CD4-positive, alpha-beta T cell treated with Interleukin-6 at 100 ng/mL for 8 hours (primary cell): ENCODE measurements around the gene SMARCA1.

ENCODE experiments used
- DNase-seq: peaks from one replicate; pipeline ENCODE4 v3.0.0-alpha.2; 2020; ENCODE audit warnings: mixed read lengths, low spot score

Gene SMARCA1

GRCh38 chrX:129530410-129530809 is 7.1 kb upstream of the SMARCA1 start:
- no peak for DNase-seq

- DNase-seq = no peak
These were observed 6.5 kb upstream of the SMARCA1 start for GRCh38 chrX:129529685-129530281.

- no peak for DNase-seq
These were observed 2.6 kb upstream of the SMARCA1 start for GRCh38 chrX:129525896-129526295.

- no peak for DNase-seq
These were observed 1.9 kb upstream of the SMARCA1 start for GRCh38 chrX:129525162-129525561.

GRCh38 chrX:129524250-129524850 is 1.1 kb upstream of the SMARCA1 start:
- DNase-seq = no peak

- DNase-seq = no peak
These were observed 859 bp downstream of the SMARCA1 start for GRCh38 chrX:129522184-129523078.

GRCh38 chrX:129520151-129520550 is 3.1 kb downstream of the SMARCA1 start:
- DNase-seq = no peak

GRCh38 chrX:129516402-129516801 is 6.9 kb downstream of the SMARCA1 start:
- no peak for DNase-seq

- no peak for DNase-seq
These were observed 10.9 kb downstream of the SMARCA1 start for GRCh38 chrX:129512409-129512808.

GRCh38 chrX:129511689-129512088 is 11.6 kb downstream of the SMARCA1 start:
- DNase-seq = no peak

GRCh38 chrX:129510331-129510730 is 13.0 kb downstream of the SMARCA1 start:
- no peak for DNase-seq

- no peak for DNase-seq
These were observed 26.0 kb downstream of the SMARCA1 start for GRCh38 chrX:129497146-129497843.

GRCh38 chrX:129496625-129497024 is 26.7 kb downstream of the SMARCA1 start:
- no peak for DNase-seq

- DNase-seq = no peak
These were observed 27.4 kb downstream of the SMARCA1 start for GRCh38 chrX:129495900-129496299.

- DNase-seq = no peak
These were observed 28.4 kb downstream of the SMARCA1 start for GRCh38 chrX:129494887-129495286.

- DNase-seq = no peak
These were observed 29.6 kb downstream of the SMARCA1 start for GRCh38 chrX:129493643-129494042.

- DNase-seq = no peak
These were observed 33.0 kb downstream of the SMARCA1 start for GRCh38 chrX:129490330-129490729.

GRCh38 chrX:129488359-129488758 is 34.9 kb downstream of the SMARCA1 start:
- DNase-seq = no peak

GRCh38 chrX:129480889-129481288 is 42.4 kb downstream of the SMARCA1 start:
- no peak for DNase-seq

- DNase-seq = no peak
These were observed 44.8 kb downstream of the SMARCA1 start for GRCh38 chrX:129478516-129478915.

- no peak for DNase-seq
These were observed 51.2 kb downstream of the SMARCA1 start for GRCh38 chrX:129472116-129472515.

GRCh38 chrX:129462707-129463106 is 60.6 kb downstream of the SMARCA1 start:
- DNase-seq = no peak
